Kidney (tissue), 14 donors: Measurements from ENCODE around the gene USP49. TPM values are rescaled to one million over a fixed set of nuclear protein-coding genes. Genes with fewer than 3 reads are reported as not detected.
A peak's percentile ranks its signal among the peaks of the same experiment; 100 is the strongest.

Experiments
- DNase-seq, 5 donors: peaks; one replicate each; pipeline ENCODE4 v3.0.0-alpha.2; 2013 to 2020
- FAIRE-seq: peaks from 2 replicates; lab custom pipeline; 2012; peaks lifted over from hg19 to GRCh38; lab: Jason Lieb, UNC
- H3K27ac ChIP-seq, 2 donors: one replicate each; pipeline ENCODE4 v1.7.0; 2013; ENCODE audit warnings: low read depth in 2 of 2, low read length in 2 of 2, inconsistent platforms in 1 of 2
- H3K27me3 ChIP-seq: one replicate; pipeline ENCODE4 v1.7.1; 2013; ENCODE audit warnings: low read length, inconsistent platforms; ENCODE audit not compliant: control insufficient read depth, insufficient read depth
- H3K36me3 ChIP-seq, 3 donors: one replicate each; pipeline versions ENCODE4 v1.7.0 to v1.7.1; 2013; ENCODE audit warnings: low read length in 3 of 3, control low read depth in 1 of 3, inconsistent platforms in 1 of 3; ENCODE audit not compliant: insufficient read depth in 3 of 3, control insufficient read depth in 2 of 3
- H3K4me1 ChIP-seq, 3 donors: one replicate each; pipeline versions ENCODE4 v1.7.0 to v1.7.1; 2013; ENCODE audit warnings: low read length in 3 of 3, inconsistent platforms in 1 of 3, low read depth in 1 of 3; ENCODE audit not compliant: control insufficient read depth in 2 of 3, insufficient read depth in 2 of 3
- H3K4me3 ChIP-seq, 3 donors: one replicate each; pipeline versions ENCODE4 v1.7.0 to v1.8.1; 2013; ENCODE audit warnings: low read length in 3 of 3, control low read depth in 1 of 3, inconsistent platforms in 1 of 3
- H3K9ac ChIP-seq, 3 donors: one replicate each; pipeline versions ENCODE4 v1.7.0 to v1.7.1; 2013; ENCODE audit warnings: low read length in 3 of 3, control low read depth in 1 of 3, inconsistent platforms in 1 of 3
- H3K9me3 ChIP-seq, 3 donors: one replicate each; pipeline versions ENCODE4 v1.7.0 to v1.7.1; 2013; ENCODE audit warnings: low read length in 3 of 3, control low read depth in 1 of 3, inconsistent platforms in 1 of 3; ENCODE audit not compliant: control insufficient read depth in 2 of 3, insufficient read depth in 1 of 3
- CTCF ChIP-seq: IDR thresholded peaks from 3 replicates; pipeline ENCODE4 v1.5.1; 2012; ENCODE audit warnings: mild to moderate bottlenecking, moderate library complexity, borderline replicate concordance; ENCODE audit not compliant: insufficient read depth; ENCODE audit errors: extremely low read depth
- intact Hi-C: fragments of 100-400 bp; cut with DNase I; formaldehyde crosslinking; loops from one replicate; pipeline ENCODE4 v1.11.1; 2022
- polyA plus RNA-seq: library from polyadenylated mRNA; stranded (reverse); fragments of 350-450 nt; fragmentation: Illumina TruSeq; extraction: RNeasy Lipid Tissue Mini Kit (QIAGEN cat#74804); gene quantifications from one replicate; pipeline ENCODE4 v1.2.3, GENCODE V29; 2014; ENCODE audit warnings: low read depth, low replicate concordance; ENCODE audit not compliant: insufficient read depth
- total RNA-seq: library from RNA; stranded (reverse); fragmentation: NEBNext Ultra II Directional; extraction: Animal tissue kit (Norgen Biotek cat#: 25700); gene quantifications from one replicate; pipeline ENCODE4 v1.2.1, GENCODE V29; 2021
- donor health status: control.
- donor health status: control.
- donor health status: control.
- donor health status: control.
- donor health status: control.
- donor health status: DM: yes; HTN: yes; CAD: no.
- donor health status: Normal renal cell carcinoma (clear cell type).

USP49 gene
- total and polyA plus RNA-seq, 2 donors from 2014 or later, result 1.1 to 3.4 TPM

- Histone ChIP-seq H3K4me1 (no peaks in the 10 kb centered on the region), H3K9me3 (no peaks in the 10 kb centered on the region), H3K27ac (no peak overlapping the region), H3K36me3 (no peaks in the 10 kb centered on the region), H3K27me3 (no peaks in the 10 kb centered on the region), H3K4me3 (no peak overlapping the region), H3K9ac (no peak overlapping the region)
- DNase-seq (peak in 1 of 5 donors; percentile 7), FAIRE-seq (no peak)
- intact Hi-C loops, result no loop called here
- no peak for TF ChIP-seq CTCF
Observed at GRCh38 chr6:41822021-41822420, 73.2 kb downstream of the USP49 start.

DNA sequence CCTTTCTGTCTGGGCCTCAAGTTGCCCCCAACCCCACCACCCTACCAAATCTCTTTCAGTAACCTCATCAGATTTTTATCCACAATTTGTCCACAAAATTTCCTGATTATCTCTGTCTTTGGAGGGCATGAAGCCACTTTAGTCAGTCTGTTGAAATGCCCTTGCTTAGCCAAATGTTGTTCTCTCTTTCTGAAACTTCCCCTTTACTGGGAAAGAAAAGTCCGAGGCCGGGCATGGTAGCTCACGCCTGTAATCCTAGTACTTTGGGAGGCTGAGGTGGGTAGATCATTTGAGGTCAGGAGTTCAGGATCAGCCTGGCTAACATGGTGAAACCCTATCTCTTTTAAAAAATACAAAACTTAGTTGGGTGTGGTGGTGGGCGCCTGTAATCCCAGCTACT is 73.9 kb downstream of the USP49 start:
- intact Hi-C loops, result no loop called here
- no peaks in the 10 kb centered on the region for H3K4me1 ChIP-seq
- H3K27ac ChIP-seq, result no peak overlapping the region
- no peak overlapping the region for H3K9ac ChIP-seq
- no peak overlapping the region for H3K4me3 ChIP-seq
- no peaks in the 10 kb centered on the region for H3K27me3 ChIP-seq
- no peak for TF ChIP-seq CTCF
- FAIRE-seq (no peak), DNase-seq (no peak)
- H3K9me3 ChIP-seq, result no peaks in the 10 kb centered on the region
- no peaks in the 10 kb centered on the region for H3K36me3 ChIP-seq

GRCh38 chr6:41818271-41819054 is 76.7 kb downstream of the USP49 start:
- Histone ChIP-seq H3K9ac (no peak overlapping the region), H3K27ac (no peak overlapping the region), H3K36me3 (no peaks in the 10 kb centered on the region), H3K4me3 (no peak overlapping the region), H3K9me3 (no peaks in the 10 kb centered on the region), H3K4me1 (no peaks in the 10 kb centered on the region), H3K27me3 (no peaks in the 10 kb centered on the region)
- TF ChIP-seq CTCF, result no peak
- FAIRE-seq (no peak), DNase-seq (no peak)
- intact Hi-C loops, result no loop called here
